Measurements from ENCODE around the gene CTAGE8.
A peak's percentile ranks its signal among the peaks of the same experiment; 100 is the strongest.
"Not testable (repeated sequence)": the region's sequence is repeated elsewhere in the genome, so short reads cannot be mapped to it uniquely, and the experiment has no call there.

The CTAGE8 gene

GRCh38 chr7:144245372-144245771 lies 23.7 kb downstream of the CTAGE8 start:
- H3K4me1 ChIP-seq; DNase-seq; H3K27ac ChIP-seq; H3K9me3 ChIP-seq; intact Hi-C loops (cut with DNase I; ENCODE audit: low total_unique reads); H3K4me3 ChIP-seq; H3K36me3 ChIP-seq; H3K27me3 ChIP-seq: not testable (repeated sequence)

- not testable (repeated sequence) for H3K27me3 ChIP-seq, DNase-seq, H3K4me1 ChIP-seq
Measured at GRCh38 chr7:144239365-144239764, 29.7 kb downstream of the CTAGE8 start, which contains the start of gene OR2A42. Gene OR2A42 (minus strand): TSS chr7:144239605. CDS start chr7:144232843, 6,762 bp downstream.

GRCh38 chr7:144238530-144239082 lies 30.5 kb downstream of the CTAGE8 start:
- H3K4me1 ChIP-seq; H3K4me3 ChIP-seq; H3K36me3 ChIP-seq; intact Hi-C loops (cut with DNase I; ENCODE audit: low total_unique reads); H3K27me3 ChIP-seq; H3K9me3 ChIP-seq; H3K27ac ChIP-seq; DNase-seq: not testable (repeated sequence)

More at GRCh38 chr7:144239365-144239764, 29.7 kb downstream of the CTAGE8 start, which contains the start of gene OR2A42:
- intact Hi-C loops (cut with DNase I; ENCODE audit: low total_unique reads); H3K4me3 ChIP-seq; H3K36me3 ChIP-seq; H3K27ac ChIP-seq; H3K9me3 ChIP-seq: not testable (repeated sequence)

GRCh38 chr7:144233039-144233438 lies 36.0 kb downstream of the CTAGE8 start:
- H3K4me1 ChIP-seq; H3K27me3 ChIP-seq; DNase-seq; H3K4me3 ChIP-seq; H3K27ac ChIP-seq; H3K9me3 ChIP-seq; H3K36me3 ChIP-seq; intact Hi-C loops (cut with DNase I; ENCODE audit: low total_unique reads): not testable (repeated sequence)

- H3K9me3 ChIP-seq; H3K4me3 ChIP-seq; DNase-seq; H3K4me1 ChIP-seq; intact Hi-C loops (cut with DNase I; ENCODE audit: low total_unique reads); H3K27ac ChIP-seq; H3K27me3 ChIP-seq; H3K36me3 ChIP-seq: not testable (repeated sequence)
Measured at GRCh38 chr7:144231027-144231426, 38.1 kb downstream of the CTAGE8 start.

GRCh38 chr7:144228810-144229209 lies 40.3 kb downstream of the CTAGE8 start:
- H3K9me3 ChIP-seq; H3K4me1 ChIP-seq; H3K27ac ChIP-seq; intact Hi-C loops (cut with DNase I; ENCODE audit: low total_unique reads); H3K27me3 ChIP-seq; H3K4me3 ChIP-seq; H3K36me3 ChIP-seq; DNase-seq: not testable (repeated sequence)

- DNase-seq = peak in 1 of 2 donors; percentile 14
- H3K27ac ChIP-seq; H3K36me3 ChIP-seq; H3K27me3 ChIP-seq; H3K9me3 ChIP-seq; H3K4me3 ChIP-seq; H3K4me1 ChIP-seq; intact Hi-C loops (cut with DNase I; ENCODE audit: low total_unique reads): not testable (repeated sequence)
Measured at GRCh38 chr7:144226866-144227265, 42.2 kb downstream of the CTAGE8 start.

- H3K36me3 ChIP-seq; H3K4me3 ChIP-seq; H3K27ac ChIP-seq; H3K27me3 ChIP-seq; intact Hi-C loops (cut with DNase I; ENCODE audit: low total_unique reads); H3K9me3 ChIP-seq; H3K4me1 ChIP-seq; DNase-seq: not testable (repeated sequence)
Measured at GRCh38 chr7:144223675-144224074, 45.4 kb downstream of the CTAGE8 start.

- H3K27ac ChIP-seq; intact Hi-C loops (cut with DNase I; ENCODE audit: low total_unique reads); H3K27me3 ChIP-seq; H3K4me1 ChIP-seq; H3K9me3 ChIP-seq; DNase-seq; H3K36me3 ChIP-seq; H3K4me3 ChIP-seq: not testable (repeated sequence)
Measured at GRCh38 chr7:144220531-144220930, 48.6 kb downstream of the CTAGE8 start.

GRCh38 chr7:144219149-144219548 lies 49.9 kb downstream of the CTAGE8 start:
- intact Hi-C loops (cut with DNase I; ENCODE audit: low total_unique reads); H3K4me3 ChIP-seq; H3K27ac ChIP-seq; H3K9me3 ChIP-seq; H3K27me3 ChIP-seq; H3K4me1 ChIP-seq; DNase-seq; H3K36me3 ChIP-seq: not testable (repeated sequence)

- H3K4me3 ChIP-seq; H3K36me3 ChIP-seq; intact Hi-C loops (cut with DNase I; ENCODE audit: low total_unique reads); DNase-seq; H3K4me1 ChIP-seq; H3K27ac ChIP-seq; H3K27me3 ChIP-seq; H3K9me3 ChIP-seq: not testable (repeated sequence)
Measured at GRCh38 chr7:144218581-144218980, 50.5 kb downstream of the CTAGE8 start.

- DNase-seq; intact Hi-C loops (cut with DNase I; ENCODE audit: low total_unique reads); H3K27ac ChIP-seq; H3K4me1 ChIP-seq; H3K4me3 ChIP-seq; H3K27me3 ChIP-seq; H3K9me3 ChIP-seq; H3K36me3 ChIP-seq: not testable (repeated sequence)
Measured at GRCh38 chr7:144217200-144217599, 51.9 kb downstream of the CTAGE8 start.

Measured in tibial artery (tissue), 4 donors.